ENCODE data around the gene FZD10.

GRCh38 chr12:130203151-130203550, 40.9 kb downstream of the FZD10 start:
- no peak for TF ChIP-seq CTCF (IDR thresholded peaks at IDR 0.05)
- no peak for TF ChIP-seq EP300 (IDR thresholded peaks at IDR 0.05)

All from ovary (tissue), 3 donors.